B cell (primary cell): Measurements from ENCODE around the gene BSND. TPM values are rescaled to one million over a fixed set of nuclear protein-coding genes. Genes with fewer than 3 reads are reported as not detected.

Experiments used
- polyA plus RNA-seq: library from polyadenylated mRNA; depleted of rRNA; stranded (reverse); fragments of >200 nt; gene quantifications from 2 replicates; pipeline ENCODE4 v1.2.3, GENCODE V29; 2012
- total RNA-seq, 2 donors: library from RNA; stranded (reverse); fragments of 120-200 nt in 1 of 2; gene quantifications; 1 replicate in 1 of 2; 2 replicates in 1 of 2; pipeline versions ENCODE4 v1.2.3 to v1.2.4, GENCODE V29; 2013 to 2022

The BSND gene
- total and polyA plus RNA-seq, 2 donors (not counting 1 experiment from before 2014, with no cell fraction given), result not detected

Other genes starting within 250 kb of the BSND start
- 4.5 and 4.9 TPM in 2 replicates for gene PARS2, start 234.4 kb upstream of the BSND start, total RNA-seq
- 0.25 and 1.00 TPM in 2 replicates for gene PARS2, start 234.4 kb upstream of the BSND start, polyA plus RNA-seq
- 10.4 and 10.9 TPM in 2 replicates for gene TTC22, start 197.6 kb upstream of the BSND start, total RNA-seq
- 5.1 and 7.8 TPM in 2 replicates for gene TTC22, start 197.6 kb upstream of the BSND start, polyA plus RNA-seq
- 10.5 and 13.3 TPM in 2 replicates for gene DHCR24, start 111.7 kb upstream of the BSND start, total RNA-seq
- gene DHCR24, start 111.7 kb upstream of the BSND start, polyA plus RNA-seq, result 1.9 and 5.2 TPM in 2 replicates
- not detected in 2 replicates for gene TMEM61, start 18.3 kb upstream of the BSND start, total RNA-seq
- gene TMEM61, start 18.3 kb upstream of the BSND start, polyA plus RNA-seq, result not detected in 2 replicates
- gene PCSK9, start 40.6 kb downstream of the BSND start, total RNA-seq, result not detected in 2 replicates
- not detected in 2 replicates for gene PCSK9, start 40.6 kb downstream of the BSND start, polyA plus RNA-seq
- gene USP24, start 216.4 kb downstream of the BSND start, total RNA-seq, result 152 and 183 TPM in 2 replicates
- 18.9 and 32.1 TPM in 2 replicates for gene USP24, start 216.4 kb downstream of the BSND start, polyA plus RNA-seq